IPS-NIHi11 (cell line): ENCODE data around the gene TAS2R40.
A peak's percentile ranks its signal among the peaks of the same experiment; 100 is the strongest.

Source experiments
- DNase-seq: peaks from one replicate; pipeline ENCODE4 v3.0.0; 2012; ENCODE audit warnings: mixed read lengths, low spot score

TAS2R40 gene

DNA sequence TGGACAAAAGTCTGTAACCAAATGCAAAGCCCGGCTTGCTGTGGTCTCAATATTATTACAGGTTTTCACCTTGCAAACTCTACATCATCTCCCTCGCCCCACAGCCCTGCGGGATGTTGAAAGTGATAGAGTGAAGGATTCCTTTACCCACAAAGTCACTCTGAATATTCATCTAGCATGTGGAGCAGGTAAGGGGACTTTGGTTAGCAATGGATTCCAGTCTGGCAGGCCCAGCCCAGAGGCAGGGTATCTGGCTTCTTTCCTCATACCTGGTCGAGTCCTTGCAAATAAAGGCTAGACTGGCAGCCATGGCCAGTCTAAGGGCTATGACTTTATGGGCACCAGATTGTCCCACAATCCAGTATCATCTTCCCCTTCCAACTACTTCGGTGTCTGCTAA lies 3.2 kb downstream of the TAS2R40 start:
- no peak for DNase-seq

DNA sequence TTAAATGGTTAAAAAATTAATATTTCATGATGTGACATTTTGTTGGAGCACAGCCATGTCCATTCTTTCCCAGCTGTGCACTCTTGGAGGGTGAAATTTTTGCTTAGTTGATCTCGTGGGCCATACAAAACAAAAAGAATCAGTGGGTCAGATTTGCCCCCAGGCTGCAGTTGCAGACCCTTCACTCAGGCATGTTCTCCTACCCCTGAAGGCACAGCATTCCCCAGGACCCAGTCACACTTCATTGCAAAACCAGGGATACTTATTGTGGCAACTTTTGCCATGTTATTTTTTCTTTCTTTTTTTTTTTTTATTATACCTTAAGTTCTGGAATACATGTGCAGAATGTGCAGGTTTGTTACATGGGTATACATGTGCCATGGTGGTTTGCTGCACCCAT lies 6.0 kb downstream of the TAS2R40 start:
- DNase-seq, result no peak

DNA sequence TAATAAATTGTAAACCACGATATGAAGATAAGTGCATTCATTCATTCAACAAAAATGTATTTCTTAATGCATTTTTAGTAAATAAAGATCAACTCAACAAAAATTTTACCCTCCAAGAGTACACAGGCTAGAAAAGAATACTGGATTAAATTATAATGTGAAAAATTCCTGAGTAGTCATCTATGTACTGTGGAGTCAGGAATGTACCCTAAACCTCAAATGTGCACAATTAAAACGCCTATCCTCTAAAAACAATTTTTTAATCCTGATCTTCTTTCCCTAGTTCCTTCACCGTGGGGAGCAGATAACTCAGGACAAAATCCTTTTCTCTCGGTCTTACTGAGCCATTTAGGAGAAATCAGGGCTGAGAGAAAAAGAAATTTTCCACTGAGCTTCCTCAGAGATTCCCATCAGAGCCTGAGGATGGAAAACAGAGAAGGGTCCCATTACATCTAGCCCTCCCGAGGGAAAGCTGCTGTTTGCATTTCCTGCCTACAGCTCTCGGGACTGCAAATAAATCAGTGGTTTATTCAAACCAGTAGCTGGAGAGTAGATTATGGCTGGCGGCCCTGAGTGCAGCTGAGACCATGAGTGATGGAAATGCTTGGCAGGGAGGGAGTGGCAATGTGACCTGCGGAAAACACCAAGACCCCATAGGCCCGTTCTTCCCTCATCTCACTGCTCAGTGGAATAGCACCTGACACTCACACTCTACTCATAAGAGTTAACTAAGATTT lies 7.4 kb downstream of the TAS2R40 start:
- DNase-seq, result peak; percentile 33

DNA sequence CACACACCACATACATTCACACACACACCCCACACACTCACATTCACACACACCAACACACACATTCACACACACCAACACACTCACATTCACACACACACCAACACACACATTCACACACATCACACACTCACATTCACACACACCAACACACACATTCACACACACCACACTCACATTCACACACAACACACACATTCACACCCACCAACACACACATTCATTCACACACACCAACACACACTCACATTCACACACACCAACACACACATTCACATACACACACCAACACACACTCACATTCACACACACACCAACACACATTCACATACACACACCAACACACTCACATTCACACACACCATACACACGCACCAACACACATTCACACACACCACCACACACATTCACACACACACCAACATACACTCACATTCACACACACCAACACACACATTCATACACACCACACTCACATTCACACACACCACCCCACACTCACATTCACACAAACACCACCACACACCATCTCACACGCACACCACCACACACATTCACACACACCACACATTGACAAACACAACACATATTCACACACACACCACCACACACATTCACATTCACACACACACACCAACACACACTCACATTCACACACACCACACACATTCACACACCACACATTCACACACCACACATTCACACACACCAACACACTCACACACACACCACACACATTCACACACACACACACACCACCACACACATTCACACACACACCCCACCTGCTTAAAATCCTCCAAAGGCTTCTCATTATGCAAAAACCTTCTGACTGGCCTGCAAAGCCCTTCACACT lies 9.0 kb downstream of the TAS2R40 start:
- DNase-seq, result no peak

DNA sequence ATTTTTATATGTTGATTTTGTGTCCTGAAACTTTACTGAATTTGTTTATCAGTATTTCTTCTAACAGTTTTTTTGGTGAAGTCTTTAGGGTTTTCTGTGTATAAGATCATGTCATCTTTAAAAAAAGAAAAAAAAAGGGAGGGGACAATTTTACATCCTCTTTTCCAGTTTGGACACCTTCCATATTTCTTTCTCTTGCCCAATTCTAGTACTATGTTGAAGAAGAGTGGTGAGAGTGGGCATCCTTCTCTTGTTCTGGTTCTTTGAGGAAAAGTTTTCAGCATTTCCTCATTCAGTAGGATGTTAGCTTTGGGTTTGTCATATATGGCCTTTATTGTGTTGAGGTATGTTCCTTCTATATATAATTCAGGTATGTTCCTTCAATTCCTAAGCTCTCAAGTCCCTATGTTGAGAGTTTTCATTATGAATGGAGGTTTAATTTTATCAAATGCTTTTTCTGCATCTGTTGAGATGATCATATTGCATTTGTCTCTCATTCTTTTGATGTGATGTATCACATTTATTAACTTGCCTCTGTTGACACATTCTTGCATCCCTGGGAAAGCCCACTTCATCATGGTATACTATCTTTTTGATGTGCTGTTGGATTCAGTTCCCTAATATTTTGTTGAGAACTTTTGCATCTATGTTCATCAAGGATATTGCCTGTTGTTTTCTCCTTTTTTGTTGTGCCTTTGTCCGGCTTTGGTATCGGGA lies 12.1 kb downstream of the TAS2R40 start:
- no peak for DNase-seq

DNA sequence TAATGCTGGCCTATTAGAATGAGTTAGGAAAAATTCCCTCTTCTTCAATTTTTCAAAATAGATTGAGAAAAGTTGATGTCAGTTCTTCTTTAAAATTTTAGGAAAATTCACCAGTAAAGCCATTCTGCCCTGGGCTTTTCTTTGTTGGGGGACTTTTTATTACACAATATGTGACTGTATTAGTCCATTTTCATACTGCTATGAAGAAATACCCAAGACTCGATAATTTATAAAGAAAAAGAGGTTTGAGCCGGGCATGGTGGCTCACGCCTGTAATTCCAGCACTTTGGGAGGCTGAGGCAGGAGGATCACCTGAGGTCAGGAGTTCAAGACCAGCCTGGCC lies 12.7 kb downstream of the TAS2R40 start:
- DNase-seq, result no peak

DNA sequence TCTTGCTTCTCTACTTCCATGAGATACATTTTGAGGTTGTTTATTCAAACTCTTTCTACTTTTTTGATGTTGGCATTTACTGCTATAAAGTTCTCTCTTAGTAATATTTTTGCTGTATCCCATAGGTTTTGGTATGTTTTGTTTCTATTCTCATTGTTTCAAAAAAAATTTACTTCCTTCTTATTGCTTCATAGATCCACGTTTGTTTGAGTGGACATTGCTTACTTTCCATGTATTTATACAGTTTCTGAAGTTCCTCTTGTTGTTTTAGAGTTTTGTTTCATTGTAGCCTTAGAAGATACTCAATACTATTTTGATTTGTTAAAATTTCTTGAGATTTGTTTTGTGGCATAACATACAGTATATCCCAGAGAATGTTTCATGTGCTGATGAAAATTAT lies 13.7 kb downstream of the TAS2R40 start:
- no peak for DNase-seq

DNA sequence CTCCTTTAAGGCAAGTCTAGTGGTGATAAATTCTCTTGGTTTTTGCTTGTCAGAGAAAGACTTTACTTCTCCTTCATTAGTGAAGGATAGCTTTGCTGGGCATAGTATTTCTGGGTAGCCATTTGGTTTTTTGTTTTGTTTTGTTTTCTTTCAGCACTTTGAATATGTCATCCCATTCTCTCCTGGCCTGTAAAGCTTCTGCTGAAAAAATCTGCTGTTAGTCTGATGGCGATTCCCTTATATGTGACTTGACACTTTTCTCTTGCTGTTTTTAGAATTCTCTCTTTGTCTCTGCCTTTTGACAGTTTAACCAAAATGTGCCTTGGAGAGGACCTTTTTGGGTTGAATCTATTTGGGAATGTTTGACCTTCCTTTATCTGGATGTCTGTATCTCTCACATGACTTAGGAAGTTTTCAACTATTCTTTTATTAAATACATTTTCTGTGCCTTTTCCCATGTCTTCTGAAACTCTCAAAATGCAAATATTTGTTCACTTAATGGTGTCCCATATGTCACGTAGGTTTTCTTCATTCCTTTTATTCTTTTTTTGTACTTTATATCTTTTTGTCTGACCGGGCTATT lies 14.7 kb downstream of the TAS2R40 start:
- DNase-seq, result no peak

DNA sequence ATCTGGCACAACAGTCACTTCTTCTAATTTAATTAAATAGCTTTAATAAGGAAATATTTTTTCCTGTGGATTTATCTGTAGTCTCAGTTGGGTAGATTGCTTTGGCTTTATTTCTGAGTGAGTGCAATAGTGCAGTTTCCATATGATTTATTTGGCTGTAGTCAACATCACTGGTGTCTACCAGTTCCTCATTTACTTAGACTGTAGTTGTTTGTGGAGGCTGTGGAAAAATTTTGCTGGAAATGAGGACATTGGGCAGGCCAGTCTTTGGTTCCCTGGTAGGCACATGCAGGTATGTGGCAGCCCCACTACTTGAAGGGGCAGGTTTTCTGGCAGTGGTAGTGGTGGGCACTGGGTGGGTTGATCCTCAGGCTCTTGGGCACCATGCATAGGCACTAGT lies 15.5 kb downstream of the TAS2R40 start:
- no peak for DNase-seq

DNA sequence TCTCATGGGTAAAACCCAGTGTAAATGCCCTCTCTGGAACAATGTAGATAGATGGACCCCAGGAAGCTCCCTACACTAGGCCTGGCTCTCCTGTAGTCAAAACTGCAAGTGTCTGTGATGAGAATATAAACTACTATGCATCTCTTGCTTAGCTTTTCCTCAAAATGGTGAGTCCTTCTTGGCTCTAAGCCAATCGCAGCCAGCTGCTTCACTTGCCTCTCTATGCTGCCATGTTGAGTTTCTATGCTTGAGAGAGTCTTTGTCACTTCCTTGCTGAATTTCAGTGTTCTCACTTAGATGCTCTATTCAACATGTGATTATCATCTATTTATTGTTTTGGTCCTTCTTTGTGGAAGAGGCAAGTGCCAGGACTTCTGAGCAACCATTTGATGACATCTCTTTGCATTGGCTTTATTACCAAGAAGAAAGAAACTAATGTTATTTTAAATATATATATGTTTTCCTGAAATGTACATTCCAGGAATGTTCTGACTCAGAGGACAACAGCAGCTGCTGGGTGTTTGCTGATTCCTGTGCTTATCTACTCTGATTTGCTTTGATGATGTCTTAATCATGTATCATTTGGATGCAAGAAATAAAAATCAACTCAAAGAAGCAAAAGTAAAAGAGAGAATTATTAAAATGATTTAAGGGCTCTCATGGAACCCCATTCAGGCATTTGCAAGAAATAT lies 16.6 kb downstream of the TAS2R40 start:
- DNase-seq, result no peak

DNA sequence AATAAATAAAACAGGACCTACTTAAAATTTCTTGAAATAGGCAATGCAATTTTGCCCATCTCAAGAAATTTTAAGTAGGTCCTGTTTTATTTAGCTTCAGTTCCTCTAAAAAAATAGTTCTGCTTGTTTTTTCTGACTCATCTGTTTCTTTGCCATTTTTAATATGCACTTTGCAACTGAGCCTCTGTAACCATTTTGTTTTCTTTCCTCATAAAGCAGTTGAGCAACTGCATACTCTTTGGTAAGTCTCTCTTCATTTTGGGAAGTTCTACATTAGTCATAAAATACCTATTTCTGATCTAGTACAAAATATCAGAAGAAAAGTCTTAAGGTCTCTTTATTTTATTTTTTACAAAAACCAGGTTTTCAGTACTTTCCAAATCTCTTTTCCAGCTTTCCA lies 18.0 kb downstream of the TAS2R40 start:
- DNase-seq, result no peak

DNA sequence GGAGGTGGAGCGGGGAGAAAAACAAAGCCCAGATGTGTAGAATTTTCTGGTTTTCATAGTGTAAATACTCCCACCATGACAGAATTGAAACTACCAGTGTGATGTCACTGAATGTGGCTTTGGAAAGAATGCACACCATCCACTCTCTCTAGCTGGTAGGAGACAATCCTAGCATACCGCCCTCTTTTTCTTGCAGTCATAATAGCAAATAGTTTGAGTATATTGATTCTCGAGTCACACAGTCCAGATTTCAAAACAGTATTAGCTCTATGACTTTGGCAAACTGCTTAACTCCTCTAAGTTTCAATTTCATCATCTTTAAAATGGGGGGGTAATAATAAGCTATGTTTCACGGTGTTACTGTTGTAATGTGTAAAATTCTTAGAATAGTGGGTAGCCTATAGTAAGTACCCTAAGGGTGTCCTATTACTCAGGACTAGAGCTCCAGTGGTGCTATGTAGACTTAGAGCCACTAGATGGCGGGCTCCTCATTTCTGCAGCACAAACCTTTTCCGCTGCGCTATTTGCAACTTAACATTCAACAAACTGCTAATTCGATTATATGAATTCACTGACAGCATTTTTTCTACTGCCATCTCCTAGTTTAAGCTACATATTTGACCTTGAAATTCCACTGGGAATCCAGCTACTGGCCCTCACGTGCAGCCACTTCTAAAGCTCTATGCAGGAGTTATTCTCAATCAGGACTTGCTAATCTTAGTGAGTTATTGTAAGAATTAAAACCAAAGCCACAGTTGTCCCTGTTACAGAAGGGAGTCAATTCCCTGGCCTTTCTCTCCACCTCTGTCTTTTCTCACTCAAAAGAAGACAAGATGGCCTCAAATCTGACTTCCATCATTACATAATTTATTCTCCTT lies 18.7 kb downstream of the TAS2R40 start:
- peak; percentile 73 for DNase-seq

DNA sequence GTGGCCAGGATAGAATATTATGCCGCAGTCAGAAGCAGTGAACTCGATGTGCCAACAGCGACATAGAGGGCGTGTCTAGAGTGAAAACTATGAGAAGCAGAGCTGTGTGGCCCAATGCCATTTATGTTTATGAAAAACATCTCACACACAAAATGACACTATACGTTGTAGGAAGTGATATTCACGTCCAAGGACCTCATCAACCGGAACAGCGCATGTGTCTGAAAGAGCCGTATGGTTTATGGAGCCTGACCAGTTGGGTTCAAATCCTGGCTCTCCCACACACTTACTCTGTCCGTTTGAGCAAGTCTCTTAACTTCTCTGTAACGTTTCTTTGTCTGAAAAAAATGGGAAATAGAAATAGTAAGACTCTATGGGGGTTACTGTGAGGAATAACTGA lies 20.5 kb downstream of the TAS2R40 start:
- no peak for DNase-seq

DNA sequence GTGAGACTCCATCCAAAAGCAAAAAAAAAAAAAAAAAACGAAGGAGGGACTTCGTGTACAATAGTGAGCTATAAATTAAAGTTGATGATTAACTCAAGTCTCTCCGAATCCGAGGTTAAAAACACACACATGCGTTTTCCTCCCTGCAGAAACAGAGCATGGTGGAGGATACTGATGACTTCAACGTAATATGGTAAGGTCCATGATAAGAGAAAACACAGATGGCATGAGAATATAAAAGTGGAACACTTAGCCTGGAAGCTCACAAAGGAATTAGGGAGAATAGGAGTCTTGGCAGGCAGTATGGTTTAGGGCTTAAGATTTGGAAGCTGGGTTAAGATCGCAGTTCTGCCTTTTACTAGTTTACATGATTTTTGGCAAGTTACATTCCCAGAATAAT lies 21.3 kb downstream of the TAS2R40 start:
- DNase-seq, result no peak

DNA sequence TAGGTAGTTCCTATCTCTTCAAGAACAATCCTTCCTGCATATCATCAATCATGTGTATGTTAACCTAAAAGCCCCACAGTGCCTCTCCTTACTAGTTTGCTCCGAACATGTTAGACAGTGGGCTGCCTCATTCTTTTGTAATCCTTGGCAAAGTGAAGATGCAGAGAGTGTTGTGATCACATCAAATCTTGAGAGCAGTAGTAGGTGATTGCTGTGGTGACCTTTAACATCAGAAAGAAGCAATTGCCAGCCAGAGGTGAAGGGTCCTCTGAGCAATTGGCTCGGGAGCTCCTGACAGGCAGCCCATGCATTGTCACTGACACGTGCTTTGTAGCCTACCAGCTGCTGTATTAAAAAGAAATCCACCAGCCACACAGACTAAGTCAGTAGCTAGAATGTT lies 21.8 kb downstream of the TAS2R40 start:
- no peak for DNase-seq

DNA sequence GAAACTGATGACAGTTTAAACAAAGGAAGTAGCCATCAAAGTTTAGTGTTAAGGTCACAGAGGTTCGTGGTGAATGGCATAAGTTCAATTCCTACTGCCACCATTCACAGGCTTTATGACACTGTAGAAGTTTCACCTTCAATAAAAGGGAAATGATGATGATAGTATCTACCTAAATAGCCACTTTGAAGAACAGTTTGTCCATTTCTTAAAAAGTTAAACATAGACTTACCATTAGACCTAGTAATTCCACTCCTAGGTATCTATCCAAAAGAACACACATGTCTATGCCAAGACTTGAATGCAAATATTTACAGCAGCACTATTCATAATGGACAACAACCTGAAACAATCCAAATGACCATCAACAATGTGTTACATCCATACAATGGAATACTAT lies 22.5 kb downstream of the TAS2R40 start:
- DNase-seq, result no peak

DNA sequence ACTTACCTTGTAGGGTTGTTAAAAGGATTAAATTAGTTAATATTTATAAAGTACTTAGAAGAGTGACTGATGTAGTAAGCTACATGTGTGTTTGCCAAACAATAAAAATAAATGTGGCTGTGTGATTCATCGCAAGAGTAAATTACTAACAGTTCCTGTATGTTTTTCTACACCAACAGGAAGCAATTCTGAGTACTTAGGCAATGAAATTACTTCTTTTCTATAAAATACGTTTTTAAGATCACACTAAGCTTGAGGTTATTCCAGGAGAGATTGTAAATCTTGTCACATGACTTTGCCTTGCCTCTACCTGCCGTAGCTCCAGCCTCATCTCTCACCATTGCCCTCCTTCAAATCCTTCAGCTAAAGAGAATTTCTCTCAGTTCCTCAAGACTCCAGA lies 23.3 kb downstream of the TAS2R40 start:
- no peak for DNase-seq

DNA sequence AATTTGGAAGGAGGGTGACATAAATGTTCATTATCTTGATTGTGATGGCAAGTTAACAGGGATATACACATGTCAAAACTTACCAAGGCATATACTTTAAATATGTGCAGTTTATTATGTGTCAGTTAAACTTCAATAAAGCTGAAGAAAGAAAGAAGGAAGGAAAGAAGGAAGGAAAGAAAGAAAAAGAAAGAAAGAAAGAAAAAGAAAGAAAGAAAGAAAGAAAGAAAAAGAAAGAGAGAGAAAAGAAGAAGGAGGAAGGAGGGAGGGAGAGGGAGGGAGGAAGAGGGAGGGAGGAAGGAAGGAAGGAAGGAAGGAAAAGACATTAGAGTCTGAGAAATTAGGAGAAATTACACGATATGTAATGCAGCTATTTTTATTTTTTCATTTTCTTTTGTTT lies 25.5 kb downstream of the TAS2R40 start:
- DNase-seq, result no peak

DNA sequence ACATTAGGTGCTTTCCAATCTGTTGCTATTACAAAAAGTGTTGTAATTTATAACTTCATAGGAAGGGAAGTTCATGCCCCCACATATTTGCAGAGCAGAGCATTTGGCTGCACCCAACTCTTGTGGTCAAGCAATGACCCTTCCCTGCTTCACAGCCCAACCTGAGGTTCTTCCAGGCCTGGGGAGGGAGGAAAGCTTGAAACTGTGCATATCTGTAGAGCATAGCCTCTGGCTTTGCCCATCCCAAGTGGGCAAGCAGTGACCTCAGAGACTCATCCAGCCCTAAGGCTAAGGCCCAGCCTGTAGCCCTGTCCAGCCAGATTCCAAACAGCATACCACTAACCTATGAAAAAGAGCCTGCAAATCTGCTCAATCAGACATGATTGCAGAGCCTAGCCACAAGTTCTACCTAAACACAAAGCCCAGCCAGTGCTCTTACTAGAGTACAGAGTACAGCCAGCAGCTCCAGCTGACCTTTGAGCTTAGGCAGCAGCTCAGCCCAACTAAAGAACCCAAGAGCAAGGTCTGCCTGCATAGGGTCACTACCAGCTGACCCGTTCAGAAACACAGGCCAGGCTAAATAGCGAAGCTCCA lies 27.0 kb downstream of the TAS2R40 start:
- DNase-seq, result no peak

DNA sequence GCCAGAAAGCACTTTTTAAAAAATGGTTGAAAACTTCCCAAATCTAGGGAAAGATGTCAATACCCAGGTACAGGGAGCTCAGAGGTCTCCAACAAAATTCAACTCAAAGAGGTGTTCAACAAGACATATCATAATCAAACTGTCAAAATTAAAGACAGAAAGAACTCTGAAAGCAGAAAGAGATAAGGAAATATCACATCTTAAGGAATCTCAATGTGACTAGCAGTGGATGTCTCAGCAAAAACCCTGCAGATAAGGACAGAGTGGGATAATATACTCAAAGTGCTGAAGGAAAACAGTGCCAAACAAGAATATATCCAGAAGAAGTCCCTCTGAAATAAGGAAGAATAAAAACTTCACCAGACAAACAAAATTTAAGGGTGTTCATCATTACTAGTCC lies 28.4 kb downstream of the TAS2R40 start:
- no peak for DNase-seq

DNA sequence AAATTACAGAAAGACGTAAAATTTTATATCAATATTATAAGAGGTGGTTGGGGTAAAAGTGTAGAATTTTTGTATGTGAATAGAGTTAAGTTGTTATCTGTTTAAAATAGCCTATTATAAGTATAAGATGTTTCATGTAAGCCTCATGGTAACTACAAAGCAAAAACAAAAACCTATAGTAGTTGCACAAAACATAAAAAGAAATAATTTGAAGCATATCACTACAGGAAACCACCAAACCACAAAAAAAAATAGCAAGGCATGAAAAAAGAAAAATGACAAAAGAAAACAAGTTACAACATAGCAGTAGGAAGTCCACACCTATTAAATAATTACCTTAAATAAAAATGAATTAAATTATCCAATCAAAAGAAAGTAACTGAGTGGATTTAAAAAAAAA lies 29.0 kb downstream of the TAS2R40 start:
- DNase-seq, result no peak
